Measurements from ENCODE around the gene PSG11.

DNA sequence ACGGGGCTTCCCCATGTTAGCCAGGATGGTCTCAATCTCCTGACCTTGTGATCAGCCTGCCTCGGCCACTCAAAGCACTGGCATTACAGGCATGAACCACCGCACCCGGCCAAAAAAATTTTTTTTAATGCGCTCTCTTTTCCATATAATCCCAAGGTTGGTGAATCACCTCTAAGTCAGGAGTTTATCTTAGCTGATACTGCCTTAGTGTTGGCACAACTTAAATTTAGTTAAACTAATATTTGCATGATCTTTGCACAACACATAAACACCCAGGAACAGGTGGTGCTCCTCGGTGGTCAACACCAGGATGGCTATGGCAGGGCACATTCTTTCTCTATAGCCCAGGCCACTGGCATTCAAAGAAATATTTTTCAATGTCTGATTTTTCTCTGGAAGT lies 65.2 kb downstream of the PSG11 start:
- TF ChIP-seq EP300 (IDR thresholded peaks at IDR 0.05) (no peak), POLR2A (IDR thresholded peaks at IDR 0.05) (no peak)
- TF ChIP-seq, protein P1, sequence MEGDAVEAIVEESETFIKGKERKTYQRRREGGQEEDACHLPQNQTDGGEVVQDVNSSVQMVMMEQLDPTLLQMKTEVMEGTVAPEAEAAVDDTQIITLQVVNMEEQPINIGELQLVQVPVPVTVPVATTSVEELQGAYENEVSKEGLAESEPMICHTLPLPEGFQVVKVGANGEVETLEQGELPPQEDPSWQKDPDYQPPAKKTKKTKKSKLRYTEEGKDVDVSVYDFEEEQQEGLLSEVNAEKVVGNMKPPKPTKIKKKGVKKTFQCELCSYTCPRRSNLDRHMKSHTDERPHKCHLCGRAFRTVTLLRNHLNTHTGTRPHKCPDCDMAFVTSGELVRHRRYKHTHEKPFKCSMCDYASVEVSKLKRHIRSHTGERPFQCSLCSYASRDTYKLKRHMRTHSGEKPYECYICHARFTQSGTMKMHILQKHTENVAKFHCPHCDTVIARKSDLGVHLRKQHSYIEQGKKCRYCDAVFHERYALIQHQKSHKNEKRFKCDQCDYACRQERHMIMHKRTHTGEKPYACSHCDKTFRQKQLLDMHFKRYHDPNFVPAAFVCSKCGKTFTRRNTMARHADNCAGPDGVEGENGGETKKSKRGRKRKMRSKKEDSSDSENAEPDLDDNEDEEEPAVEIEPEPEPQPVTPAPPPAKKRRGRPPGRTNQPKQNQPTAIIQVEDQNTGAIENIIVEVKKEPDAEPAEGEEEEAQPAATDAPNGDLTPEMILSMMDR (IDR thresholded peaks at IDR 0.05), result no peak

Data from stomach (tissue), 4 donors.